Right lobe of liver (tissue), 6 donors: ENCODE data around the gene TRAFD1. TPM values are rescaled to one million over a fixed set of nuclear protein-coding genes. Genes with fewer than 3 reads are reported as not detected.
A peak's percentile ranks its signal among the peaks of the same experiment; 100 is the strongest.

Source experiments
- ATAC-seq, 4 donors: fragments of 200-7000 bp; cut with Tn5 transposase; one replicate each; pipeline ENCODE4 v1.9.1; 2020; ENCODE audit warnings: mild to moderate bottlenecking in 4 of 4, moderate library complexity in 4 of 4
- DNase-seq, 3 donors: peaks; one replicate each; pipeline ENCODE4 v3.0.0-alpha.2; 2020
- H3K27ac ChIP-seq, 3 donors: fragments of 200-600 bp; one replicate each; pipeline ENCODE4 v1.8.0; 2022
- H3K27me3 ChIP-seq, 2 donors: fragments of 200-600 bp; one replicate each; pipeline ENCODE4 v1.8.0; 2022
- H3K36me3 ChIP-seq, 4 donors: fragments of 200-600 bp; sonication (generic) in 1 of 4; one replicate each; pipeline versions ENCODE4 v1.5.1 to v1.8.0; 2017 to 2022; ENCODE audit warnings: control low read depth in 1 of 4
- H3K4me1 ChIP-seq, 4 donors: fragments of 200-600 bp; sonication (generic) in 1 of 4; one replicate each; pipeline versions ENCODE4 v1.5.1 to v1.8.0; 2017 to 2022; ENCODE audit warnings: control low read depth in 1 of 4
- H3K4me3 ChIP-seq, 3 donors: fragments of 200-600 bp; one replicate each; pipeline ENCODE4 v1.8.0; 2022
- H3K9me3 ChIP-seq, 4 donors: fragments of 200-600 bp; sonication (generic) in 1 of 4; one replicate each; pipeline versions ENCODE4 v1.5.1 to v1.8.0; 2017 to 2022; ENCODE audit warnings: control low read depth in 1 of 4
- CTCF ChIP-seq, 4 donors: fragments of 200-600 bp in 3 of 4; fragments of 450-650 bp in 1 of 4; IDR thresholded peaks; one replicate each; pipeline versions ENCODE4 v1.5.1 to v1.8.0; 2016 to 2022; ENCODE audit warnings: antibody characterized with exemption in 4 of 4, mild to moderate bottlenecking in 2 of 4
- POLR2A ChIP-seq: fragments of 450-650 bp; IDR thresholded peaks from one replicate; pipeline ENCODE4 v1.6.1; 2017; ENCODE audit warnings: antibody characterized with exemption, mild to moderate bottlenecking
- WGBS: methylation state at CpG from one replicate; pipeline ENCODE4 v1.1.6; 2018; ENCODE audit warnings: low coverage, low lambda C conversion rate; ENCODE audit not compliant: insufficient coverage; ENCODE audit errors: missing lambda C conversion rate; 5-methylcytosine and 5-hydroxymethylcytosine counted together
- intact Hi-C, 2 donors: fragments of 100-400 bp; cut with DNase I; formaldehyde crosslinking; loops; one replicate each; pipeline versions ENCODE4 v1.11.2 to v1.14.1; 2022
- total RNA-seq, 6 experiments: library from RNA; depleted of rRNA in 2 of 6; stranded (reverse); fragments of >200 nt in 2 of 6; fragmentation: NEBNext Ultra II Directional in 3 of 6; extraction: Animal tissue kit (Norgen Biotek cat#: 25700) in 3 of 6; gene quantifications; one replicate each; pipeline versions ENCODE4 v1.1.0 to v1.2.4, GENCODE V29; 2016 to 2023
- donor health status: DM: no; HTN: yes; CAD: no.
- donor health status: DM: no; HTN: no; CAD: no.
- donor health status: DM: no; HTN: no; CAD: no.
- donor health status: DM: no; HTN: yes; CAD: no.
- donor health status: DM: no; HTN: yes; CAD: no.

Gene TRAFD1
- total RNA-seq, 6 experiments from 2014 or later, result 6.3 to 14.9 (median 10.3) TPM

DNA sequence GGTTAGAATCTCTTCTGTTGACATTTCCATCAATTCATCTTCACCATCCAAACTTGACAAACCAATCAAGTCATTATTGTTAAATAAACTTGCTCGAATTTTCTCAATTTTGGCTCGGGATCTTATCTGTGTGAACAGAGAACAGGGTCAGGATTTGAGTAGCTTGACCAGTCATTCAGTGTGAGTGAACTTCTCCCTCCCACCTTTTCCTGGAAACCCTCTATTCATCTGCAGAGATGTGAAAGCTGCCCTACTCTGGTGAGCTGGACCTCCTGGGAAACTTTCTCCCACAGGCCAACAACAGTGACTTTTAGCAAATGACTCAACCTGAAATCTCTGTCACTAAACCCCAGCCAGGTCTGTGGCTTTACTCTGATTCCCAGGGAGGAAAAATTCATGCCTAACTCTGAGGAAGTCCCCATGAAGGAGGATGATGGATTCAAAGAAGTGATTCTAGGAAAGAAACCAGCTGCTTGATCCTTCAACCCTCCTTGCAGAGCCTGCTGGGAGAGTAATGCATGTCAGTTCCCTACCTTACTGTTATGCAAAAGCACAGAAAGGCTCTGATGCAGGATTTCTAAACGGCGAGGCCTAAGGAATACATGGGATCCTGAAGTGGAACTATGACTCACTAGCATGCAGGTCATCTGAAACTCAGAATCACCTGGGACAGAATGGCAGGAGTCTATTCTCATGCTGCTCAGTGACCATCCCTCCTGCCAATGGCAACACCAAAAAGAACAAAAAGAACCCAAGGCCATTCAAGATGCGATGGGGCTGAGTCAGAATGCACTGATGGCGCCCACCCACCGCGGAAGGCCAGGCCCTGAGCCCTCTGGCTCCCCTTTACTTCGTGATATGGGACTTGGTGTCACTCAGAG, 58.0 kb downstream of the TRAFD1 start:
- H3K4me1 ChIP-seq, result no peaks in the 10 kb centered on the region
- H3K27me3 ChIP-seq, result no peaks in the 10 kb centered on the region
- H3K9me3 ChIP-seq, result no peaks in the 10 kb centered on the region
- no peak overlapping the region for H3K27ac ChIP-seq
- TF ChIP-seq CTCF (IDR thresholded peaks at IDR 0.05), result no peak
- no peak for TF ChIP-seq POLR2A
- no peak overlapping the region for H3K4me3 ChIP-seq
- peaks cover 0 to 33% (median 0%) of the 10 kb centered on the region in 4 donors for H3K36me3 ChIP-seq
- intact Hi-C loops, result no loop called here
- WGBS, result 49% methylated on average over 2 of the region's 9 CpGs
- ATAC-seq (no peak), DNase-seq (no peak)

DNA sequence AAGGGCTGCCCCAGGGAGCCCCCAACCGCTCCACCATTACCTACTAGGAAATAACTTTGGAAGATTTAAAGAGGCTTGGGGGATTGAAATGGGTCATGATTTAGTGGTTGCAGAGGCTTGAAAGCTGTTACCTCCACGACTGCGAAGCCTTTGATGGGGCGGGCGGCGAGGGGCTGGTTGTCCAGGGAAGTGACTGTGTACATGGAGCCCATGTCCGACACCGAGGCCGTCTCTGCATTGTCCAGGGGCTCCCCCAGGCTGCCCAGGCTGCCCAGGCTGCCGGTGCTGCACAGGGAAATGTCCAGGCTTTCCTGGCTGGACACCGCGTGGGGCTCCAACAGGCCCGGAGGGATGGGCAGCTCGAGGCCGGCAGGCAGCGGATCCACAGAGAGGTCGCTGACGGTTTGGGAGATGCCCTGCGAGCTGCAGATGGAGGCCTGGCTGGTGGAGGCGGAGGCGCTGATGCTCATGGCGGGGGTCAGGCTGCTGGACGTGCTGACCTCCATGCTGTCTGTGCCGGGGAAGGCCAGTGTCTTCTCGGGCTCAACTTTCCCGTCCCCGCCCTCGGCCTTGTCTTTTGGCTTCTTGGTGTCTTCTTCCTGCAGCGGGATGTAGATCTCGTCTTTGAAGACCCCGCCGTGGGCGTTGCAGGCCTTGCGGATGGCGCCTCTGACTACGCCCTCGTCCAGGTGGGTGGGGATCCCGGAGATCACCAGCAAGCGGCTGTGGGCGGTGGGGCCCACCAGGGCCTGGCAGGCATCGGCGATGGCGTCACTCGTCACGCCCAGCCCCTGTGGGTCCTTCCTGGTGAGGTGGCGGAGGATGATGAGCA, 58.9 kb downstream of the TRAFD1 start:
- no peaks in the 10 kb centered on the region for H3K9me3 ChIP-seq
- H3K4me1 ChIP-seq, result no peaks in the 10 kb centered on the region
- intact Hi-C loops, result no loop called here
- H3K4me3 ChIP-seq, result no peak overlapping the region
- peaks cover 0 to 25% (median 0%) of the 10 kb centered on the region in 4 donors for H3K36me3 ChIP-seq
- no peaks in the 10 kb centered on the region for H3K27me3 ChIP-seq
- TF ChIP-seq POLR2A (no peak), CTCF (IDR thresholded peaks at IDR 0.05) (no peak)
- peak in 1 of 4 donors; percentile 31 for ATAC-seq
- 89% methylated on average over 5 of the region's 46 CpGs for WGBS
- no peak for DNase-seq
- no peak overlapping the region for H3K27ac ChIP-seq

DNA sequence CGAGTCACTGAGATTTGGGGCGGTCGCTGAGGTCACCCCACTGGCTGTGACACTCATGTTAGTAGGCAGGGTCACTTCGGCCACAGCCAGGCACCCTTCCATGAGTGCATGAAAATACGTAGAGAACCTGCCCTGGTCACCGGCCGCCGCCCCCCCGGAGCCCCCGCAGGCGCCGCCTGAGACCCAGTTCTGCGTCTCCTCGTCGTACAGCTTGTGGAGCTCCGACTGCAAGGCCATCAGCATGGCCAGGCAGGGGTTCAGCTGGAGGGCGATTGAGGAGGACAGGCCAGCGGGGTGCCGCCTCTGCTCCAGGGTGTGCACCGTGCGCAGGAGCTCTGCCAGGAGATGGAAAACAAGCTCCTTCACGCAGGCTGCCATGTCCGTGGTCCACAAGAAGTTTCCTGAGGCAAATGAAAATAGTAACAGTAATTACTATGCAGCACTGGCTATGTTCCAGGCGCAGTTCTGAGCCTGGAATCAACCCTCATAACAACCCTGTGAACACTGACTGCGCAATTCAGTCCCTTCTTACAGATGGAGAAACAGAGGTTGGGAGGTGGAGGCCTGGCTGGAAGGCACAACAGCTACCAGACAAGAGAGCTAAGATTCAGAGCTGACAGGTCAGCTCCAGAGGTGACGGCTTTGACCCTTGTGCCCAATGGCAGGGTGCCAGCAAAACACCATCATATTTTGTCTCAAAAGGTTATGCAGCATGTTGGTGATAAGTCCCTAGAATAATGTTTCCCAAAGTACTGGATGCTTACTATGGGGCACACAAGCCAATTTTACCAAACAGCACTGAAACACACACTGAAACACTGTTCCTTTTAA, 59.9 kb downstream of the TRAFD1 start:
- Histone ChIP-seq H3K4me1 (no peaks in the 10 kb centered on the region), H3K27me3 (no peaks in the 10 kb centered on the region), H3K36me3 (peaks cover 0 to 21% (median 0%) of the 10 kb centered on the region in 4 donors), H3K9me3 (no peaks in the 10 kb centered on the region), H3K27ac (no peak overlapping the region), H3K4me3 (no peak overlapping the region)
- DNase-seq (no peak), ATAC-seq (peak in 3 of 4 donors; percentile 35 to 48 (median 43))
- intact Hi-C loops, result no loop called here
- TF ChIP-seq CTCF (IDR thresholded peaks at IDR 0.05) (no peak), POLR2A (no peak)
- WGBS, result 60% methylated on average over 4 of the region's 26 CpGs

- Histone ChIP-seq H3K4me1 (peaks cover 0 to 3% (median 0%) of the 10 kb centered on the region in 4 donors), H3K36me3 (peaks cover 0 to 36% (median 0%) of the 10 kb centered on the region in 4 donors), H3K27ac (no peak overlapping the region), H3K9me3 (no peaks in the 10 kb centered on the region), H3K27me3 (no peaks in the 10 kb centered on the region), H3K4me3 (no peak overlapping the region)
- no peak for ATAC-seq
- 99% methylated on average over 7 of the region's 9 CpGs for WGBS
- TF ChIP-seq POLR2A (no peak), CTCF (IDR thresholded peaks at IDR 0.05) (no peak)
- intact Hi-C loops, result no loop called here
- DNase-seq, result no peak
Observed at GRCh38 chr12:112188130-112188830, 62.9 kb downstream of the TRAFD1 start.
